PC-9 (cell line): ENCODE results near the gene ALG1. TPM values are rescaled to one million over a fixed set of nuclear protein-coding genes. Genes with fewer than 3 reads are reported as not detected.
"Not testable (repeated sequence)": the region's sequence is repeated elsewhere in the genome, so short reads cannot be mapped to it uniquely, and the experiment has no call there.

Source experiments
- BruUV-seq: library from RNA; stranded (reverse); fragments of 400-500 nt; replicated peaks from 2 replicates; lab custom pipeline; 2021; lab: Mats Ljungman, UMichigan
- CTCF ChIA-PET: fragments of 300-600 bp; sonication (Branson Sonifier 250); formaldehyde crosslinking; loops from one replicate; lab custom pipeline; 2022; ENCODE audit warnings: antibody characterized with exemption; lab: Charles Lee
- POLR2A ChIA-PET: fragments of 300-600 bp; sonication (Branson Sonifier 250); formaldehyde crosslinking; loops from one replicate; lab custom pipeline; 2022; ENCODE audit warnings: antibody characterized with exemption; ENCODE audit not compliant: unreplicated experiment; lab: Charles Lee
- DNase-seq, 2 experiments: peaks; one replicate each; pipeline versions ENCODE4 v3.0.0 to v3.0.0-alpha.2; 2015 to 2022; ENCODE audit warnings: mixed read lengths in 1 of 2
- H2AFZ ChIP-seq: fragments of 200-600 bp; sonication (generic); 2 replicates; pipeline ENCODE4 v1.8.1; 2017; ENCODE audit warnings: antibody characterized with exemption
- H3F3A ChIP-seq: fragments of 200-600 bp; sonication (generic); 2 replicates; pipeline ENCODE4 v1.8.1; 2017; ENCODE audit warnings: antibody characterized with exemption, mild to moderate bottlenecking, low read depth; ENCODE audit not compliant: insufficient read depth
- H3K27ac ChIP-seq: fragments of 200-600 bp; sonication (generic); 2 replicates; pipeline ENCODE4 v1.6.1; 2016; ENCODE audit warnings: mixed run types
- H3K27me3 ChIP-seq: fragments of 200-600 bp; sonication (generic); 2 replicates; pipeline ENCODE4 v1.6.1; 2016; ENCODE audit warnings: low read depth, mixed run types; ENCODE audit not compliant: insufficient read depth
- H3K36me3 ChIP-seq: fragments of 200-600 bp; sonication (generic); 2 replicates; pipeline ENCODE4 v1.6.1; 2016; ENCODE audit warnings: low read depth, mixed run types
- H3K4me1 ChIP-seq: fragments of 200-600 bp; sonication (generic); replicated peaks from 2 replicates; pipeline ENCODE4 v1.6.1; 2016; ENCODE audit warnings: mixed run types; ENCODE audit not compliant: insufficient read depth
- H3K4me2 ChIP-seq: fragments of 200-600 bp; sonication (generic); 2 replicates; pipeline ENCODE4 v1.6.1; 2017; ENCODE audit warnings: mixed run types
- H3K4me3 ChIP-seq: fragments of 200-600 bp; sonication (generic); 2 replicates; pipeline ENCODE4 v1.6.1; 2016; ENCODE audit warnings: mixed run types
- H3K79me2 ChIP-seq: fragments of 200-600 bp; sonication (generic); 2 replicates; pipeline ENCODE4 v1.6.1; 2017; ENCODE audit warnings: low read depth, mixed run types
- H3K9me2 ChIP-seq: fragments of 200-600 bp; sonication (generic); 2 replicates; pipeline ENCODE4 v1.8.1; 2017; ENCODE audit warnings: mild to moderate bottlenecking; ENCODE audit not compliant: insufficient read depth
- H3K9me3 ChIP-seq: fragments of 200-600 bp; sonication (generic); 2 replicates; pipeline ENCODE4 v1.8.1; 2016; ENCODE audit warnings: low read depth; ENCODE audit not compliant: insufficient read depth
- H4K20me1 ChIP-seq: fragments of 200-600 bp; sonication (generic); 2 replicates; pipeline ENCODE4 v1.8.1; 2017; ENCODE audit not compliant: insufficient read depth
- CTCF ChIP-seq: fragments of 200-600 bp; sonication (generic); conservative IDR thresholded peaks from 2 replicates; pipeline ENCODE4 v1.6.1; 2017; ENCODE audit warnings: mixed run types, antibody characterized with exemption, mild to moderate bottlenecking, moderate library complexity
- EZH2 ChIP-seq: fragments of 200-600 bp; sonication (generic); IDR thresholded peaks from 2 replicates; pipeline ENCODE4 v1.8.0; 2017; ENCODE audit warnings: antibody characterized with exemption, low read depth
- intact Hi-C: fragments of 100-400 bp; cut with micrococcal nuclease; formaldehyde crosslinking; loops from one replicate; pipeline ENCODE4 v1.10.0; 2022; ENCODE audit not compliant: unreplicated experiment
- total RNA-seq: library from RNA; stranded (reverse); gene quantifications from 2 replicates; pipeline ENCODE4 v1.2.3, GENCODE V29; 2021

ALG1 gene
- total RNA-seq, 1 experiment from 2014 or later = 37.3 TPM

- Histone ChIP-seq H3K4me2 (no peak overlapping the region), H3K4me1 (peaks cover 18% of the 10 kb centered on the region), H4K20me1 (no peaks in the 10 kb centered on the region), H3K4me3 (no peak overlapping the region), H3K27ac (no peak overlapping the region), H3K27me3 (peaks cover 22% of the 10 kb centered on the region; the same call in 1 of the 2 replicates), H3K36me3 (no peaks in the 10 kb centered on the region), H3K79me2 (no peaks in the 10 kb centered on the region), H2AFZ (no peak overlapping the region), H3K9me2 (no peaks in the 10 kb centered on the region), H3F3A (peaks cover 14% of the 10 kb centered on the region), H3K9me3 (no peaks in the 10 kb centered on the region)
- no peak for DNase-seq
- BruUV-seq = no TSS peak
- intact Hi-C loops = no loop called here
- TF ChIP-seq CTCF = no peak
- TF ChIP-seq EZH2 = no peak
- ChIA-PET CTCF (no interaction called here), POLR2A (no interaction called here)
Measured at GRCh38 chr16:5044011-5044540, 27.6 kb upstream of the ALG1 start.

GRCh38 chr16:5044581-5044980 lies 27.1 kb upstream of the ALG1 start:
- H3K79me2 ChIP-seq, H3K27ac ChIP-seq, H3K9me3 ChIP-seq, BruUV-seq, H3K9me2 ChIP-seq, DNase-seq, H4K20me1 ChIP-seq, H2AFZ ChIP-seq, POLR2A ChIA-PET, H3K4me2 ChIP-seq, intact Hi-C loops, H3K36me3 ChIP-seq, CTCF ChIA-PET, H3K4me3 ChIP-seq: not testable (repeated sequence)
- Histone ChIP-seq H3F3A (peaks cover 14% of the 10 kb centered on the region), H3K4me1 (peaks cover 18% of the 10 kb centered on the region), H3K27me3 (peaks cover 25% of the 10 kb centered on the region; the same call in 1 of the 2 replicates)

DNA sequence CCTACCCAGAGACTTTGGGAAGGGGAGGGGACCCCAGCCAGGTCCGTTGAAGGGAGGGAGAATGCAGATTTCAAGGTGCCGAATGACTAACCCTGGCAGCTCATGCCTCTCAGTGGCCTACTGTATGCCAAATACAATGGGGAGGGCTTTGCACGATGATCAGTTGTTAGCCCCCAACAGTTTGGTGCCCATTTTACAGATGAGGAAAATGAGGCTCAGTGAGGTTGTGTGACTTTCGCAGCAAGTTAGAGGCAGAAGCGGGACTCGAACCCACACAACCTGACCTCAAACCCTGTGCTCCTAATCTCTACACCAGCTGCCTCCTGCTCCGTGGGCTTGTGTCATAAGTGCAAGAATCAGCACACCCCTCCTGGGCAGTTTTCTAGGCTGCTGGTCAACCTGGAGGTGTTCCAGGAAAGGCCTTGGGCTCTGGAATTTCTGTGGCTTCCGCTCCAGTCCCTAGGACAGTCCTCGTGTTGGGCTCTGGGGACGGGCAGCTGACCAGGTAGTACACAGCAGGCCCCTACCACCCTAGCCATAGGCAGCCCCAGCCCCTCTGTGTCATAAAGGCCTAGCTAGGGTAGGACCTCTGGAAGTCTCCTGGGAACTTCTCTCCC lies 26.0 kb upstream of the ALG1 start:
- Histone ChIP-seq H3K4me2 (no peak overlapping the region), H2AFZ (no peak overlapping the region), H3K4me3 (no peak overlapping the region), H3K4me1 (peaks cover 18% of the 10 kb centered on the region), H3K9me3 (no peaks in the 10 kb centered on the region), H3K36me3 (no peaks in the 10 kb centered on the region), H3K79me2 (no peaks in the 10 kb centered on the region), H4K20me1 (no peaks in the 10 kb centered on the region), H3K9me2 (no peaks in the 10 kb centered on the region), H3F3A (peaks cover 14% of the 10 kb centered on the region), H3K27me3 (peaks cover 35% of the 10 kb centered on the region; the same call in 1 of the 2 replicates), H3K27ac (no peak overlapping the region)
- BruUV-seq = no TSS peak
- intact Hi-C loops = no loop called here
- CTCF ChIA-PET = no interaction called here
- DNase-seq = no peak
- TF ChIP-seq CTCF (no peak), EZH2 (no peak)
- POLR2A ChIA-PET = no interaction called here
